Neural crest cell (in vitro differentiated cells): ENCODE measurements around the gene DBH. TPM values are rescaled to one million over a fixed set of nuclear protein-coding genes. Genes with fewer than 3 reads are reported as not detected.

Experiments
- DNase-seq: peaks from one replicate; pipeline ENCODE4 v3.0.0; 2021; ENCODE audit warnings: low read depth, mixed read lengths, low spot score
- H3K27ac Mint-ChIP-seq: one replicate; pipeline ENCODE4 v1.8.0; 2021; ENCODE audit warnings: mild to moderate bottlenecking, mixed read lengths; ENCODE audit not compliant: unreplicated experiment
- H3K27me3 Mint-ChIP-seq: 2 replicates; pipeline ENCODE4 v1.8.0; 2021; ENCODE audit warnings: low read depth, mild to moderate bottlenecking, mixed read lengths
- H3K36me3 Mint-ChIP-seq: 2 replicates; pipeline ENCODE4 v1.8.0; 2021; ENCODE audit warnings: low read depth, mild to moderate bottlenecking, mixed read lengths
- H3K4me1 Mint-ChIP-seq: 2 replicates; pipeline ENCODE4 v1.8.0; 2021; ENCODE audit warnings: mixed read lengths
- H3K4me3 Mint-ChIP-seq: one replicate; pipeline ENCODE4 v1.8.0; 2021; ENCODE audit warnings: mild to moderate bottlenecking, mixed read lengths
- H3K9me3 Mint-ChIP-seq: 2 replicates; pipeline ENCODE4 v1.8.0; 2021; ENCODE audit warnings: mixed read lengths
- total RNA-seq: library from RNA; stranded (reverse); gene quantifications from 2 replicates; pipeline ENCODE4 v1.2.1, GENCODE V29; 2021
- TF ChIP-seq, protein P1 (sequence below): fragments of 200-600 bp; sonication (generic); conservative IDR thresholded peaks from 2 replicates; pipeline ENCODE4 v1.5.0; 2021; ENCODE audit warnings: antibody characterized with exemption, mild to moderate bottlenecking

The DBH gene
- total RNA-seq, 1 donor from 2014 or later = 0.75 TPM

GRCh38 chr9:133595910-133596309 is 40.3 kb upstream of the DBH start:
- Mint-ChIP-seq H3K9me3 (peaks cover 8% of the 10 kb centered on the region), H3K27me3 (peaks cover 4% of the 10 kb centered on the region), H3K36me3 (peaks cover 5% of the 10 kb centered on the region), H3K4me3 (no peak overlapping the region), H3K4me1 (no peaks in the 10 kb centered on the region), H3K27ac (no peak overlapping the region)
- DNase-seq = no peak
- TF ChIP-seq, protein P1, sequence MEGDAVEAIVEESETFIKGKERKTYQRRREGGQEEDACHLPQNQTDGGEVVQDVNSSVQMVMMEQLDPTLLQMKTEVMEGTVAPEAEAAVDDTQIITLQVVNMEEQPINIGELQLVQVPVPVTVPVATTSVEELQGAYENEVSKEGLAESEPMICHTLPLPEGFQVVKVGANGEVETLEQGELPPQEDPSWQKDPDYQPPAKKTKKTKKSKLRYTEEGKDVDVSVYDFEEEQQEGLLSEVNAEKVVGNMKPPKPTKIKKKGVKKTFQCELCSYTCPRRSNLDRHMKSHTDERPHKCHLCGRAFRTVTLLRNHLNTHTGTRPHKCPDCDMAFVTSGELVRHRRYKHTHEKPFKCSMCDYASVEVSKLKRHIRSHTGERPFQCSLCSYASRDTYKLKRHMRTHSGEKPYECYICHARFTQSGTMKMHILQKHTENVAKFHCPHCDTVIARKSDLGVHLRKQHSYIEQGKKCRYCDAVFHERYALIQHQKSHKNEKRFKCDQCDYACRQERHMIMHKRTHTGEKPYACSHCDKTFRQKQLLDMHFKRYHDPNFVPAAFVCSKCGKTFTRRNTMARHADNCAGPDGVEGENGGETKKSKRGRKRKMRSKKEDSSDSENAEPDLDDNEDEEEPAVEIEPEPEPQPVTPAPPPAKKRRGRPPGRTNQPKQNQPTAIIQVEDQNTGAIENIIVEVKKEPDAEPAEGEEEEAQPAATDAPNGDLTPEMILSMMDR = no peak

- peaks cover 8% of the 10 kb centered on the region for H3K9me3 Mint-ChIP-seq
- TF ChIP-seq, protein P1 = no peak
- no peak overlapping the region for H3K4me3 Mint-ChIP-seq
Measured at GRCh38 chr9:133597316-133597957, 38.7 kb upstream of the DBH start.

DNA sequence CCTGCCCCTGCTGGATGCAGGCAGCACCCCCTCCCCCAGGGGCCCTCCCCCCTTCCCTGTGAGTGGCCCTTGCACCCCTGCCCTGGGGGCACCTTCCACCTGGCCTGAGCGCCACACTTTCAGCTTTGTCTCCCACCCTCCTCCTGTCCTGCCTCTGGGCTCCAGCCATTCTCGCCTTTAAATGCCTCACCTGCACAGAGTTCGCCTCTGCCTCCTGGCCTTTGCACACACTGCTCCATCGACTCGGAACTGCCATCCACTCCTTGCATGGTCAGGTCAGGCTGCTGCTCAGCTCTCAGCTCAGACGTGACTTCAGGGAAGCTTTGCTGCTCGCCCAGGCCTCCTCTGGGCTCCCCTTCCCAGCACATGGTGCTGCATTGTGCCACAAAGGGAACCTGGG is 37.2 kb upstream of the DBH start:
- Mint-ChIP-seq H3K27me3 (peaks cover 6% of the 10 kb centered on the region), H3K4me1 (no peaks in the 10 kb centered on the region), H3K4me3 (no peak overlapping the region), H3K9me3 (peaks cover 8% of the 10 kb centered on the region), H3K27ac (no peak overlapping the region), H3K36me3 (peaks cover 5% of the 10 kb centered on the region)
- no peak for DNase-seq
- TF ChIP-seq, protein P1 = no peak

More at GRCh38 chr9:133597316-133597957, 38.7 kb upstream of the DBH start:
- Mint-ChIP-seq H3K4me1 (no peaks in the 10 kb centered on the region), H3K27ac (no peak overlapping the region), H3K36me3 (peaks cover 5% of the 10 kb centered on the region), H3K27me3 (peaks cover 6% of the 10 kb centered on the region)
- DNase-seq = no peak

DNA sequence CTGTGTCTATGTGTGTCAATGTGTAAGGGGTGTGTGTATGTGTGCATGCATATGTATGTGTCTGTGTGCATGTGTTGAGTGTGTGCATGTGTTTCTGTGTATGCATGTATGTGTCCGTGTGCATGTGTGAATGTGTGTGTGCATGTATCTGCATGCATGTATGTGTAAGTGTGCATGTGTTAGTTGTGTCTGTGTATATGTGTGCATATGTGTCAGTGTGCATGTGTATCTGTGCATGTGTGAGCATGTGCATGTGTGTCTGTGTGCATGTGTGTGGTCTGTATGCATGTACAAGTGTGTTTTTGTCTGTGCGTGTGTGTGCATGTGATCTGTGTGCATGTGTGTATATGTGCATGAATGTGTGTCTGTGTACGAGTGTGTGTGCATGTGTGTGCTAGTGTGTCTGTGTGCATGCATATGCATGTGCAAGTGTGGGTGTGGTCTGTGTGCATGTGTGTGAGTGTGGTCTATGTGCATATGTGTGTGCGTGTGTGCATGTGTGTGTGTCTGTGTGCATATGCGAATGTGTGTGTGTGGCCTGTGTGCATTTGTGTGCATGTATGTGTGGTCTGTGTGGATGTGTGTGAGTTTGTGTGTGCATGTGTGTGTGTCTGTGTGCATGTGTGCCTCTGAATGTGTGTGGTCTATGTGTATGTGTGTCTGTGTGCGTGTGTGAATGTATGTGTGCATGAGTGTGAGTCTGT is 36.5 kb upstream of the DBH start:
- H3K36me3 Mint-ChIP-seq = peaks cover 5% of the 10 kb centered on the region
- no peak overlapping the region for H3K4me3 Mint-ChIP-seq
- peaks cover 8% of the 10 kb centered on the region for H3K9me3 Mint-ChIP-seq
- H3K27me3 Mint-ChIP-seq = peaks cover 12% of the 10 kb centered on the region
- TF ChIP-seq, protein P1 = no peak
- no peak for DNase-seq
- H3K4me1 Mint-ChIP-seq = no peaks in the 10 kb centered on the region
- no peak overlapping the region for H3K27ac Mint-ChIP-seq

DNA sequence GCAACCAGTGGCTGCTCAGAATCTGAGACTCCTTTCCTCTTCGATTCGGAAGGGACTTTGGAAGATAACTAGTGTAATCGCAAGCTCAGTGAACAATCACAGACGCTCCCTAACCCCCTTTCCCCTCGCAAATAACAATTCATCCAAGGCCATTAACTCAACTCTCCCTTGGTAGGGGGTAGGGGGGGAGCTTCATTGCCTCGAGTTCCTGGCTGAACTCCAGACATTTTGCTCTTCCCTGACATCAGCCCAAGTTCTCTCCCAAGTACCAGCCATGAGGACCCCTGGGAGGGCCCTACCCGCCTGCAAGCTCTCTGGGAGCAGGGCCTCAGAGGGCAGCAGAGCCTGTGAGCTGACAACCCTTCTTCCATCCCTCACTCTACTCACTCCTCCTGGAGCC is 35.4 kb upstream of the DBH start:
- peaks cover 8% of the 10 kb centered on the region for H3K9me3 Mint-ChIP-seq
- peaks cover 5% of the 10 kb centered on the region for H3K36me3 Mint-ChIP-seq
- DNase-seq = no peak
- TF ChIP-seq, protein P1 = no peak
- H3K27me3 Mint-ChIP-seq = peaks cover 20% of the 10 kb centered on the region
- H3K4me3 Mint-ChIP-seq = no peak overlapping the region
- no peak overlapping the region for H3K27ac Mint-ChIP-seq
- no peaks in the 10 kb centered on the region for H3K4me1 Mint-ChIP-seq
